ENCODE results near the gene HSBP1L1.
A peak's percentile ranks its signal among the peaks of the same experiment; 100 is the strongest.
"Not testable (repeated sequence)": the region's sequence is repeated elsewhere in the genome, so short reads cannot be mapped to it uniquely, and the experiment has no call there.

The HSBP1L1 gene

DNA sequence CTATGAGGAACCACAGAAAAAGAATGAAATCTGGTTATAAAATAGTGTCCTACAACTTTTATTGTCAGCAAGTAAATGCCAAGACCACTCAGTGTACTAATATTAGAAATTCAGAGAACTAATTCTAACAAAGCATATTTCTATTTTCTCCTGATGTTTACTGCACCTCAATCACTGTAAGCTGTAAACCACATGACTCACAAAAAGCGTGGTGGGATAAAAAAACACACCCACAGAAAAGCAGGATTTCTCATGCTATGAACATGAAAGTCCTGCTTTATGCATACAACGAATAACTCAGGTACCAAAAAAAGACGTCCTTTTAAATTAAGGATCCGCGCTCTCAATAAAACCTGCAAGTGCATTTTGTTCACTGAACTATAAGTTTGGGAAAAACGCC is 23.1 kb downstream of the HSBP1L1 start:
- peak; percentile 29 for DNase-seq (ENCODE audit: low spot score)

- peak; percentile 79 for DNase-seq (ENCODE audit: low spot score)
Measured at GRCh38 chr18:79988071-79988450, 23.6 kb downstream of the HSBP1L1 start.

GRCh38 chr18:79988451-79989194 is 24.2 kb downstream of the HSBP1L1 start, which contains the start of gene TXNL4A:
TSS of gene TXNL4A (minus strand) at chr18:79988563. CDS start at chr18:79988392, 171 bp downstream.
- peak; percentile 94 for DNase-seq (ENCODE audit: low spot score)

- no peak for DNase-seq (ENCODE audit: low spot score)
Measured at GRCh38 chr18:79989195-79989497, 24.7 kb downstream of the HSBP1L1 start.

DNA sequence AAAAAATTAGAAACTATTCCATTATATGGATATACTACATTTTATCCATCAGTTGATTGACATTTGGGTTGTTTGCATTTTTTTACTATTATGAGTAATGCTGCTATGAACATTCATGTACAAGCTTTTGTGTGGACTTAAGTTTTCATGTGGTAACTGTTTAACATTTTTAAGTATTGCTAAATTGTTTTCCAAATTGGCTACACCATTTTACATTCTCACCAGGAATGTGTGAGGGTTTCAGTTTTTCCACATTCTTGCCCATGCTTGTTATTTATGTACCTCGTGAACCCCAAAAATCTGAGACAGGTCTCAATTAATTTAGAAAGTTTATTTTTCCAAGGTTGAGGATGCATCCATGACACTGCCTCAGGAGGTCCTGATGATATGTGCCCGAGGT is 27.1 kb downstream of the HSBP1L1 start:
- no peak for DNase-seq (ENCODE audit: low spot score)

- DNase-seq (ENCODE audit: low spot score), result not testable (repeated sequence)
Measured at GRCh38 chr18:79999701-80000100, 35.3 kb downstream of the HSBP1L1 start.

DNA sequence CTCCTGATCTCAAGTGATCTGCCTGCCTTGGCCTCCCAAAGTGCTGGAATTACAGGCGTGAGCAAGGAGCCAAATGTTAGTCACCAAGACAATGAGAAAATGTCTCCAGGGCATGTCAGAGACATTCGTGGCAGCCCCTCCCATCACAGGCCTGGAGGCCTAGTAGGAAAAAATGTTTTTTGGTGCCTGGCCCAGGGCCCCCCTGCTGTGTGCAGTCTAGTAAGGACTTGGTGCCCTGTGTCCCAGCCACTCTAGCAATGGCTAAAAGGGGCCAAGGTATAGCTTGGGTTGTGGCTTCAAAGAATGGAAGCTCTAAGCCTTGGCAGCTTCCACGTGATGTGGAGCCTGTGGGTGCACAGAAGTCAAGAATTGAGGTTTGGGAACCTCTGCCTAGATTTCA is 36.4 kb downstream of the HSBP1L1 start:
- DNase-seq (ENCODE audit: low spot score), result no peak

DNA sequence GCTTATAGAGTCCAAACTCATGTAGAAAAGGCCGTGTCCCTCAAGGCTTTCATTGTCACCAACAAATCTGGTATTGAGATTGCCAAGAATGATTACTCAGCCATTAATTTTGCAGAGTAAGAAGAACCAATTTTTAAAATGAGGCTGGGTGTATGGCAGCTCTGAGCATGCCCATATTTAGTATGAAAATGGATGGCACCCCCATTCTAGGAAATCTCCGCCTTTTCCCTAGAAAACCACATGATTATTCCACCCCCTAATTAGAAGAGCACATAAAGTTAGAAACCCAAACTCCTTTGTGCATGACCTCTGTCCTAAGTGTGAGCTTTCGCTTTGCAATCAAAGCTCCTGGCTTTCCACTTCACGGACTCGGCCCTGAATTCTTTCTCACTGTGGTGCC is 38.0 kb downstream of the HSBP1L1 start:
- DNase-seq (ENCODE audit: low spot score), result no peak

- no peak for DNase-seq (ENCODE audit: low spot score)
Measured at GRCh38 chr18:80004600-80005342, 40.3 kb downstream of the HSBP1L1 start.

DNA sequence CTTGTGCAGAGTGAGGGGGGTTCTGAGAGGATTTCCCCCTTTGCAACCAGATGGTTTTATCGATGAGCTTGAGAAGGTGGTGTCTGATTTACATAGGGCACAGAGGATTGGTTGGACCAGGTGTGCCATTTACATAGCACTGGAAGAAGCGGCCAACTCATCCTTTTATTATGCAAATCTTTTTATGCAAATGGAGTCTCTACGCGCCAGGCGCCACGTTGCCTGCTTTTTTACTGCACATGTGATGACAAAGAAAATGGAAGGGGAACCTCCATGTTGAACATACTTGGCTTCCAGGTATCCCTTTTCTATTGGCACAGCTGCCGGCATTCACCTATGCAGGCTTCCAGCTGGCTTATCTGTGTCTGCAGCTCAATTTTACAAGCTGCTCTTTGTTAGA is 42.3 kb downstream of the HSBP1L1 start:
- DNase-seq (ENCODE audit: low spot score), result no peak

DNA sequence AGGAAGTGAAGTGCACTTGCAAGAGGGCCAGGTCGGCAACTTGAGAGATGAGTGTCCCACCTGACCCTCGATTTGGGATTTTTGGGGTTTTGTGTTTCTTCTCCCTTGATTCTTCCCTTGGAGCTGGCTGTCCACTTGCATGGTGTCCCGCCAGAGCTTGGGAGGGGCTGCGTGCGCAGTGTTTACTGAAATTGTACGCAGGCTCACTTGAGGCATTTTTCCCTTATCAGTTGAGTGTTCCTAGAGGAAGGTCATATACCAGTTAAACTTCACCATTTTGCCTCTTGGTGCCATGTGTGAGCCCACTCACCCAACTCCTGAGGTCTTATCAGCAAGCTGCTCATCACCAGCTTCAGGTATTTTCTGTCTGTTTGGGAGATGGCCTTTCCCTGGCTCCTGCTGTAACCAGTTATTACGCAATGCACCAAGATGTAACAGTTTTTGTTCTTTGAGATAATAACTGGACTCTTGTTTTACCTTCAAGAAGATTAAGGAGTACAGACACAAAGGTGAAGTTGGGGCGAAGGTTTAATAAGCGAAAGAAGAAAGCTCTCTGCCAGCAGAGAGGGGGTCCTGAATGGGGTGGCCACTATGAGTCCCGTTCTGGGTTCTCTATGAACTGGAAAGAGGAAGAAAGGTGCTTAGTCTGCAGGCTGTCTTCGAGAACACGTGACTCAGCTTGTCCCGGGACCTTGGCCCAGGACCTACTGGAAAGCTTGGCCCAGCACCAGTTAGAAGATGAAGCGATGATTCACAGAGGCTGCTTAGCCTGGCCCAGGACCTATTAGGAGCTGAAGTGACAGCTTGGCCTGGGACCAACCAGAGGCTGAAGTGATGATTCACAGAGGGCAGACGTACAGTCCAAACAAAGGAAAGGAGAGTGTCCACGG is 45.5 kb downstream of the HSBP1L1 start:
- peak; percentile 93 for DNase-seq (ENCODE audit: low spot score)

- DNase-seq (ENCODE audit: low spot score), result peak; percentile 54
Measured at GRCh38 chr18:80010551-80010906, 46.1 kb downstream of the HSBP1L1 start.

GRCh38 chr18:80011496-80012137 is 47.2 kb downstream of the HSBP1L1 start:
- not testable (repeated sequence) for DNase-seq (ENCODE audit: low spot score)

DNA sequence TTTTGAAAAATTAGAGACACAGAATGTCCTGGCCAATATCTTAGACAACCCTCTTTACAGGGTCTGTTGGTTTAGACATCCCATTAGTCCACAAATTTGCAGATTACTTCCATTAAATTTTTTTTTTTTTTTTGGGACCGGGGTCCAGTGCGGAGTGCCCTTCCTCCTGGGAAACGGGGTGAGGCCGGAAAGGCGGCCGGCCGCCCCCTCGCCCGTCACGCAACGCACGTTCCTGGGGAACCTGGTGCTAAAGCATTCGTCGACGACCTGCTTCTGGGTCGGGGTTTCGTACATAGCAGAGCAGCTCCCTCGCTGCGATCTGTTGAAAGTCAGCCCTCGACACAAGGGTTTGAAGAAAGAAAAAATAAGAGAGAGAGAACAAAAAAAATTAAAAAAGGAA is 48.3 kb downstream of the HSBP1L1 start:
- DNase-seq (ENCODE audit: low spot score), result no peak

All from GM03348 (cell line).